ENCODE measurements around the gene ESYT1.

ESYT1 gene

DNA sequence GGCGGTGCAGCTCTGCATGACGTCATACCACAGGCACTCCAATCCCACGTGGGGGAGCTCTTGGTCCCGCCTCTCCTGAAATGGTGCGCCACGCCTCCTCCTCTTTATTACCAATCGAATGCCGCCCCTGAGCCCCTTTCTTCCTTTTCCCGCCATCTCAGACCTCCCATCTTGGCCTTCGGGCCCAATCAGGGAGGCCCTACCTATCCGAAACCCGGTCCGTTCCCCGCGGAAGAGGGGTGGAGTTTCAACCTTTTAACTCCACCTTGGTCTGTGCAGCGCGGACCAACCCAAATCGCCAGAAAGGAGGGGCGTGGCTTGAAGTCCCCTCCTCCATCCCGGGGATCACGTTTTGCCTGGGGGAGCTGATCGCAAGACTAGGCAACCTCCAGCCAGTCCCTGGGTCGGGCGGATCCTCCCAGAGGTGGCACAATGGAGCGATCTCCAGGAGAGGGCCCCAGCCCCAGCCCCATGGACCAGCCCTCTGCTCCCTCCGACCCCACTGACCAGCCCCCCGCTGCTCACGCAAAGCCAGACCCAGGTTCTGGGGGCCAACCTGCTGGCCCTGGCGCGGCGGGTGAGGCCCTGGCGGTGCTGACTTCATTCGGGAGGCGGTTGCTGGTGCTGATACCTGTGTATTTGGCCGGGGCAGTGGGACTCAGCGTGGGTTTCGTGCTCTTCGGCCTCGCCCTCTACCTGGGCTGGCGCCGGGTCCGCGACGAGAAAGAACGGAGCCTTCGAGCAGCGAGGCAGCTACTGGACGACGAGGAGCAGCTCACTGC lies at the start of gene ESYT1:
ESYT1 (plus strand) TSS at position 380 of the 782 bp plus-strand sequence; CDS start at position 433, 53 bp downstream.
- peak; percentile 100 for DNase-seq (ENCODE audit: low read depth)
- peak within 1 kb of the TSS; percentile 92 for H3K4me3 ChIP-seq (ENCODE audit: low read depth, low read length)
- no peak for TF ChIP-seq CTCF (IDR thresholded peaks at IDR 0.05; ENCODE audit: insufficient read depth, low read depth, low read length, missing control alignments)

- H3K4me3 ChIP-seq (ENCODE audit: low read depth, low read length): no peak overlapping the region
- no peak for TF ChIP-seq CTCF (IDR thresholded peaks at IDR 0.05; ENCODE audit: insufficient read depth, low read depth, low read length, missing control alignments)
- no peak for DNase-seq (ENCODE audit: low read depth)
These were observed 49.6 kb upstream of the ESYT1 start for GRCh38 chr12:56078427-56078826.

GRCh38 chr12:56078931-56079722 lies 48.9 kb upstream of the ESYT1 start:
- DNase-seq (ENCODE audit: low read depth): peak; percentile 48
- H3K4me3 ChIP-seq (ENCODE audit: low read depth, low read length): peak overlapping the region; percentile 47
- peak; percentile 56 for TF ChIP-seq CTCF (IDR thresholded peaks at IDR 0.05; ENCODE audit: insufficient read depth, low read depth, low read length, missing control alignments)

DNA sequence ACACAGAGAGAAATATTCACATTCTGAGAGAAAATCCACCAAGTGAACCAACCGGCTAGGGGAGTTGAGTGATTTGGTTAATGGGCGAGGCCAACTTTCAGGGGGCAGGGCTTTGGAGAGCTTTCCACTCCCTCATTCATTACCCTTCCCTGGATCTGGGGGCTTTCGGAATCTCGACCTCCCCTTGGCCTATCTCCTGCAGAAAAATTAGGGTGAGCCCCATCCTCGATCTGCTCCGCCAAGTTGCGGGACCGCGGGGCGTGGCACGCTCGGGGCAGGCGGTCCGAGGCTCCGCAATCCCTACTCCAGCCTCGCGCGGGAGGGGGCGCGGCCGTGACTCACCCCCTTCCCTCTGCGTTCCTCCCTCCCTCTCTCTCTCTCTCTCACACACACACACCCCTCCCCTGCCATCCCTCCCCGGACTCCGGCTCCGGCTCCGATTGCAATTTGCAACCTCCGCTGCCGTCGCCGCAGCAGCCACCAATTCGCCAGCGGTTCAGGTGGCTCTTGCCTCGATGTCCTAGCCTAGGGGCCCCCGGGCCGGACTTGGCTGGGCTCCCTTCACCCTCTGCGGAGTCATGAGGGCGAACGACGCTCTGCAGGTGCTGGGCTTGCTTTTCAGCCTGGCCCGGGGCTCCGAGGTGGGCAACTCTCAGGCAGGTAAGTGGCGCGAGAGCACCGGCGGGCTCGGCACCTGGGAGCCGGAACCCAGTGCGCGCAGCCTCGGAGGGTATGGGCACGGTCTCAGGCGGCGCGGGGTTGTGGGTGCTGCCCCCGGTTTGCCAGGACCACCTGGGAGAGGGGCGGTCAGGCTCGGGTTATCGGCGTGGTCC lies 48.1 kb upstream of the ESYT1 start, which contains the start of gene ERBB3:
ERBB3 (plus strand) TSS at position 443 of the 833 bp plus-strand sequence; CDS start at position 579, 136 bp downstream.
- peak; percentile 18 for DNase-seq (ENCODE audit: low read depth)
- TF ChIP-seq CTCF (IDR thresholded peaks at IDR 0.05; ENCODE audit: insufficient read depth, low read depth, low read length, missing control alignments): no peak
- H3K4me3 ChIP-seq (ENCODE audit: low read depth, low read length): peak within 1 kb of the TSS; percentile 47

GRCh38 chr12:56080556-56081138 lies 47.4 kb upstream of the ESYT1 start:
- DNase-seq (ENCODE audit: low read depth): no peak
- TF ChIP-seq CTCF (IDR thresholded peaks at IDR 0.05; ENCODE audit: insufficient read depth, low read depth, low read length, missing control alignments): no peak
- no peak overlapping the region for H3K4me3 ChIP-seq (ENCODE audit: low read depth, low read length)
